ENCODE measurements around the gene GPR32.
"Not testable (repeated sequence)": the region's sequence is repeated elsewhere in the genome, so short reads cannot be mapped to it uniquely, and the experiment has no call there.

Gene GPR32

DNA sequence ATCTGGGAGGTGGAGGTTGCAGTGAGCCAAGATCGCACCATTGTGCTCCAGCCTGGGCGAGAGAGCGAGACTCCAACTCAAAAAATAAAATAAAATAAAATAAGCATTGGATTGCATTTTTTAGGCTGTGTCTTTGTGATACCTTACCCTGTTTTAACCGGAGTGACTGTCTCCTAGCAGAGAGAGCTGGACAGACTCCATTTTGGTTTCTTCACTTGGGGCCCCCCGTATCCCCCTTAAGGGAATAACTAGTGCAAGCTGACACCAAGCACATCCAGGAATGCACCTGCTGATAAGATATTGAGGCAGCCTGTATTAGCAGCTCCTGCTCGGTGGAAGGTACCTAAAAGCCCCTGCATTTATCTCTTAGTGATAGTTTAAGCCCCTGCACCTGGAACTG lies 20.8 kb upstream of the GPR32 start:
- DNase-seq, result no peak

- no peak for DNase-seq
Measured at GRCh38 chr19:50750010-50750409, 20.3 kb upstream of the GPR32 start.

DNA sequence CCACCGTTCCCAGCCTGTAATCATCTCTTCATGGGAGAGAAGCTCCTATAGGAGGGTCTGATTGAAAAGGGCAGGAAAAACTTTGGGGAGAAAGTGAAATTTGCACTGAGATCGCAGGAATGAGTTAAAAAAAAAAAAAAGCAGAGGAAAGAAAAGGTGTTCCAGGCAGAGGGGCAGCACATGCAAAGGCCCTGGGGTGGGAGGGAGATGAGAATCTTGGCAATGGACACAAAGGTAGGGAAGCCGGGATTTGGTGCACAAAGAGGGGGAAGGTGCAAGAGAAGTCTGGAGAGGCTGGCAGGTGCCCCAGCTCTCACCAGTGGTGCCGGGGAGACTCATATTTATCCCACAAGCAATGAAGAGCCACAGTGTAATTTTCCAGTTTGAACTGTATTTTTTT lies 16.4 kb upstream of the GPR32 start:
- no peak for DNase-seq

DNA sequence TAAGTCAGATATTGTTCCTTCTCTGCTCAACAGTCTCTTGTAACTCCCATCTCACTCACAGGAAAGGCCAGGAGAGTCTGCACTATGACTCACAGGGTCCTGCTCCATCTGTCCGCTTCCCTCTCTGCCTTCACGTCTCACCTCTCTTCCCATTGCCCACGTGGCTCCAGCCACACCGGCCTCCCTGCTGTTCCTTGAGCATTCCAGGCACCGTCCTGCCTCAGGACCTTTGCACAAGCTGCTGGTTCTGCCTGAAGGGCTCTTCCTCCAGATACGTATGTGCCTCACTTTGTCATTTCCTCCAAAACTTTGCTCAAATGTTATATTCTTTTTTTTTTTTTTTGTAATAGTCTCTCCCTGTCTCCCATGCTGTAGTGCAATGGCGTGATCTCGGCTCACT lies 14.0 kb upstream of the GPR32 start:
- DNase-seq, result not testable (repeated sequence)

DNA sequence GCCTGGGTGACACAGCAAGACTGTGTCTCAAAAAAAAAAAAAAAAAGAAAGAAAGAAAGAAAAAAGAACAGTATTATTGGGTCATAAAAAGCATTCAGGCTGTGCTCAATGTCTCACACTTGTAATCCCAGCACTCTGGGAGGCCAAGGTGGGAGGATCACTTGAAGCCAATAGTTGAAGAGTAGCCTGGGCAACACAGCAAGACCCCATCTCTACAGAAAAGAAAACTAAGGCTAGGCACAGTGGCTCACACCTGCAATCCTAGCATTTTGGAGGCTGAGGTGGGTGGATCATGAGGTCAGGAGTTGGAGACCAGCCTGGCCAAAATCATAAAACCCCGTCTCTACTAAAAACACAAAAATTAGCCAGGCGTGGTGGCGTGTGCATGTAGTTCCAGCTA lies 12.6 kb upstream of the GPR32 start:
- not testable (repeated sequence) for DNase-seq

GRCh38 chr19:50759076-50759475 lies 11.2 kb upstream of the GPR32 start:
- not testable (repeated sequence) for DNase-seq

GRCh38 chr19:50759886-50760285 lies 10.4 kb upstream of the GPR32 start:
- no peak for DNase-seq

DNA sequence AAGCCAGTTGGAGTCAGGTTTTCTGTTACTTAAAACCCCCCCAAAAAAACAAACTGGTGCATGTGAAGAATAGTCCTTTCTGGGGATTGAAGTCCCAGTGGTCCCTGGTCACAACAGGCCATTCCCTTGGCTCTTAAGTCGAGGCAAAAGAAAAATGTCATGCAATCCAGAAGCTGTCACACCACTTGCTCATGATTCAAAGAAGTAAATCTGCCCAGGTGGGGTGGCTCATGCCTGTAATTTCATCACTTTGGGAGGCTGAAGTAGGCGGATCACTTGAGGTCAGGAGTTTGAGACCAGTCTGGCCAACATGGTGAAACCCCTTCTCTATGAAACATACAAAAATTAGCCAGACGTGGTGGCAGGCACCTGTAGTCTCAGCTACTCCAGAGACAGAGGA lies 8.8 kb upstream of the GPR32 start:
- not testable (repeated sequence) for DNase-seq

DNA sequence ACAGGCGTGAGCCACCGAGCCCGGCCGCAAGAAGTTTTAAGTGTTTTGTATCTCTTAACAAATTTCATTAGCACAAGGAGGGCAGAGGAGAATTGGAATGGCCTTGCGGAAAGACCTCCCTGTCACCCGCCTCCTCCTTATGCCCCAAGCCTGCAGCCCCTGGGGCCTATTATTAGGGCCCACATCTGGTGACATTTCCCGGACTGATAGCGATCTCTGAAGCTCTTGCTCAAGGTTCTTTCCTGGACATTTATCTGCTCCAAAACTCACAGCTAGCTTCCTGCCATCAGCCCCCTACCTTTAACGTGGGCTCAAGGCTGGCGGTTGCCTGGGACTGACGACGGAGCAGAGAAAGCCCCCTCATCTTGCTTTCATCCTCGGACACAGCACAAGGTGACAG lies 6.7 kb upstream of the GPR32 start:
- not testable (repeated sequence) for DNase-seq

DNA sequence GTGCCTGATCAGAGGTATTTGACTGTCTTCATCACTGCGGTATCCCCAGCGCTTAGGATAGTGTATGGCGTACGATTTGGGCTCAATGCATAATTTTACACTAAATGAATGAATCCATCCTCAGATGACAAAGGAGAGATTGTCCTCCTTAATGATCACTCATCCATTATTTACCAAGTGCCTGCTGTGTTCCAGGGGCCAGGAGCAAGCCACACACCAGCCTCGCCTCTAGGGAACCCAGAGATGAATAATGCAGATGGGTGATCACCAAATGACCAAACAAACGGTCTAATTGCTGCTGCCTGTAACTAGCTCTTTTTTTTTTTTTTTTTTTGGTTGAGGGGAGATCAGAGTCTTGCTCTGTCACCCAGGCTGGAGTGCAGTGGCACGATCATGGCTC lies 5.9 kb upstream of the GPR32 start:
- DNase-seq, result no peak

DNA sequence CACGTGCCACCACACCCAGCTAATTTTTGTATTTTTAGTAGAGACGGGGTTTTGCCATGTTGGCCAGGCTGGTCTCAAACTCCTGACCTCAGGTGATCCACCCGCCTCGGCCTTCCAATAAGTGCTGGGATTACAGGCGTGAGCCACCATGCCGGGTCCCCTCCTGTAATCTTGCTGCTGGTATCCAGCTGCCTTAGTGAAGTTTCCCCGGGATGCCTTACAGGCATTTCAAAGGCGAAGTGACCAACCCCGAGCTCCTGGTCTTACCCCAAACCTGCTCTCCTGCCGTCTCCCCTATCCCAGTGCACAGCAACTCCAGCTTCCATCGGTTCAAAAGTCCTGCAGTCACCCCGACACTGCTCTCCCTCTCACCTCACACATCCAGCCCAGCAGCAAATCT lies 3.5 kb upstream of the GPR32 start:
- not testable (repeated sequence) for DNase-seq

- not testable (repeated sequence) for DNase-seq
Measured at GRCh38 chr19:50767263-50767662, 3.0 kb upstream of the GPR32 start.

DNA sequence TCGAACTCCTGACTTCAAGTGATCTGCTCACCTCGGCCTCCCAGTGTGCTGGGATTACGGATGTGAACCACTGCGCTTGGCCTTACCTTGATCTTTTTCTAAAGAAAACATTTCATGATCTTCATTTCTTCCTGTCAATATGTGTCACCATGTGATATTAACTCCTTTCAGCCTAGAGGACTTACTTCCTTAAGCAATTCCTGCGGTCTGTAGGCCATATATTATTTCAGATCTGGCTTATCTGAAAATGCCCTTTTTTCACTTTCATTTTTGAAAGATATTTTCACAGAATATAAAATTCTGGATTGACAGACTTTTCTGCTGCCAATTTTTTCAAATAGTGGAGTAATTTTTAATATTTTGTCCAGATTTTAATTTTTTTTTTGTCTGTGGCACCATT lies 2.0 kb upstream of the GPR32 start:
- no peak for DNase-seq

GRCh38 chr19:50770888-50771287 lies 624 bp downstream of the GPR32 start:
- DNase-seq, result no peak

- no peak for DNase-seq
Measured at GRCh38 chr19:50772476-50772875, 2.2 kb downstream of the GPR32 start.

GRCh38 chr19:50772912-50773311 lies 2.6 kb downstream of the GPR32 start:
- DNase-seq, result not testable (repeated sequence)

DNA sequence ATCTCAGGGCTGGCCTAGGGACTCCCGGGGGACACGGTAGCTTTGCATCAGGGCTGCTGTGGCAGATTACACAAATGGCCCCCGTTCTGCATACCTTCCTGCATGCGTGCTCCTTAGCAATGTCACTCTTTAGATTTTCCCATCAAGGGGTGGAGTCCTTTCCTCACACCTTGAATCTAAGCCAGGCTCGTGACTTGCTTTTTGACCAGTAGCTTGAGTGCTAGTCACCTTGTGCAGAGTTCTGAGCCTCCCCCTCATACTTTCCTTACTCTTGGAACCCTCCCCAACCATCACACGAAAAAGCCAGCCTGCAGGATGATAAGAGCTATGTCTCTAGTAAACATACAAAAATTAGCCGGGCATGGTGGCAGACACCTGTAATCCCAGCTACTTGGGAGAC lies 3.2 kb downstream of the GPR32 start:
- not testable (repeated sequence) for DNase-seq

- DNase-seq, result no peak
Measured at GRCh38 chr19:50776131-50776530, 5.9 kb downstream of the GPR32 start.

DNA sequence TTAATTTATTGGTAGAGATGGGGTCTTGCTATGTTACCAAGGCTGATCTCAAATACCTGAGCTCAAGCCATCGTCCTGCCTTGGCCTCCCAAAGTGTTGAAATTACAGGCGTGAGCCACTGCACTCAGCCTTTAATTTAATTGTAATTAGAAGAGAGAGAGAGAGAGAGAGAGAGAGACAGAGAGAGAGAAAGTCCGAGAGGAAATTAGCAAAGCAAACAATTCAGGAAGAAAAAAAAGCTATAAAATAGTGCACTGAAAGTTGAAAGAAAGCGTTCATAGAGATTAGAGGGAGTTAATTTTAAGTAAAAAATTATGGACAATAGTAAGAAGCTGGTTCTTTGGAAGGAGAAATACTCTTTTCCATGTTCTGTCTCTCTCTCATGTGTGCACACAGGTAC lies 7.0 kb downstream of the GPR32 start:
- DNase-seq, result no peak

DNA sequence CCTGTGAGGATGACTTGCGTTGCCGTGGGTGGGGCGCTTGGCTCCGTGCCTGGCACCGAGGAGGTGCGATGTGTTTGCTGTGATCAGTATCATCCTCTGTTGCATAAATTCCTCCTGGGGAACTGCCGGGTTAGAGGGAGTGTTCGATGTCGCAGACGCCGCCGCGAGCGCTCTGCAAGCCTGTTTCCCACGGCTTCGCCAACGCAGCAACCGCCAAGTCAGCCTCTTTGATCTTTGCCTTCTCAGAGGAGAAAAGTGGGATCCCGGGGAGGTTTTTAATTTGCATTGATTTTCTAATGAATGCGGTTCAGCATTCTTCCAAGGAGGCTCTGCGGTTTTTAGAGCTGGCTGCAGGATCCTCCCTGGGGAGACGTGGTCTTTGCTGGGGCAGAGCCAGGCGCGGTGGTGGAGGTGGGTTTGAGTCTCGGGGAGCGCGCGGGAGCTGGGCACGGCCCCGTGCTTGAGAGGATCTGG lies 7.6 kb downstream of the GPR32 start:
- no peak for DNase-seq

GRCh38 chr19:50778906-50779430 lies 8.7 kb downstream of the GPR32 start:
- no peak for DNase-seq

GRCh38 chr19:50779504-50780457 lies 9.5 kb downstream of the GPR32 start:
- no peak for DNase-seq

DNA sequence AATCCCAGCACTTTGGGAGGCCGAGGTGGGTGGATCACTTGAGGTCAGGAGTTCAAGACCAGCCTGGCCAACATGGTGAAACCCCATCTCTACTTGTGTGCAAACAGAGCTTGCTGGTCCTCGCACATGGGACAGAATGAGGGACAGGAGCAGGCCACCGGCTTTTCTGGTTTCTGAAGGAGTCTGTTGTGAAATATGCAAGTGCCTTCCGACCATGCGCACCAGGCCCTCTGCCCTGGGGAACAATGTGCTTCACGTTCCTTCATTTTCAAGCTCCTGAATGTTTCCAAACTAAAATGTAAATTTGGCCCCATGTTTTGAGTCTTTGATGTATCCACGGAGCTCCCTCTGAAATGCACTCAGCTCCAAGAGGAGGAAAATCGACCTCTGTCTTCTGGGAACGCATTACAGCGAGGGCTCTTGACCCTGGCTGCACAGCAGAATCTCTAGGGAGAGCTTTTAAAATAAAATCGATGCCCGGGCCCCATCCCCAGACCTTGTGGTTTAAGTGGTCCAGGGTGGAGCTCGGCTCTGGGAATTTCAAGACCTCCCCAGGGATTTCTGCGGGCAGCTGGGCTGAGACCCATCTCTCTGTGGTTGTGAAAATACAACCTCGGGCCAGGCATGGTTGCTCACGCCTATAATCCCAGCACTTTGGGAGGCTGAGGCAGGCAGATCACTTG lies 10.6 kb downstream of the GPR32 start:
- DNase-seq, result no peak

- DNase-seq, result not testable (repeated sequence)
Measured at GRCh38 chr19:50783848-50784152, 13.5 kb downstream of the GPR32 start.
